Stomach (tissue), 4 donors: ENCODE measurements around the gene FGF14.

Experiments
- EP300 ChIP-seq: sonication (generic); formaldehyde crosslinking; IDR thresholded peaks from one replicate; pipeline ENCODE4 v1.6.1; 2017; ENCODE audit warnings: antibody characterized with exemption
- POLR2A ChIP-seq, 4 donors: fragments of 450-650 bp; IDR thresholded peaks; one replicate each; pipeline ENCODE4 v1.6.1; 2016; ENCODE audit warnings: antibody characterized with exemption in 4 of 4, control low read depth in 2 of 4, mild to moderate bottlenecking in 1 of 4, moderate library complexity in 1 of 4
- POLR2AphosphoS5 ChIP-seq, 3 donors: sonication (generic); formaldehyde crosslinking; IDR thresholded peaks; one replicate each; pipeline ENCODE4 v1.6.1; 2016; ENCODE audit warnings: antibody characterized with exemption in 3 of 3
- TF ChIP-seq, protein P1 (sequence below), 7 experiments: fragments of 450-650 bp in 4 of 7; fragments of 200-600 bp in 3 of 7; sonication (generic) in 3 of 7; IDR thresholded peaks; one replicate each; pipeline ENCODE4 v1.5.1; 2016 to 2019; ENCODE audit warnings: antibody characterized with exemption in 7 of 7, control low read depth in 2 of 7, mild to moderate bottlenecking in 1 of 7

GRCh38 chr13:102323012-102323411 lies 78.8 kb downstream of the FGF14 start:
- TF ChIP-seq POLR2AphosphoS5 (IDR thresholded peaks at IDR 0.05) = no peak
- TF ChIP-seq, protein P1, sequence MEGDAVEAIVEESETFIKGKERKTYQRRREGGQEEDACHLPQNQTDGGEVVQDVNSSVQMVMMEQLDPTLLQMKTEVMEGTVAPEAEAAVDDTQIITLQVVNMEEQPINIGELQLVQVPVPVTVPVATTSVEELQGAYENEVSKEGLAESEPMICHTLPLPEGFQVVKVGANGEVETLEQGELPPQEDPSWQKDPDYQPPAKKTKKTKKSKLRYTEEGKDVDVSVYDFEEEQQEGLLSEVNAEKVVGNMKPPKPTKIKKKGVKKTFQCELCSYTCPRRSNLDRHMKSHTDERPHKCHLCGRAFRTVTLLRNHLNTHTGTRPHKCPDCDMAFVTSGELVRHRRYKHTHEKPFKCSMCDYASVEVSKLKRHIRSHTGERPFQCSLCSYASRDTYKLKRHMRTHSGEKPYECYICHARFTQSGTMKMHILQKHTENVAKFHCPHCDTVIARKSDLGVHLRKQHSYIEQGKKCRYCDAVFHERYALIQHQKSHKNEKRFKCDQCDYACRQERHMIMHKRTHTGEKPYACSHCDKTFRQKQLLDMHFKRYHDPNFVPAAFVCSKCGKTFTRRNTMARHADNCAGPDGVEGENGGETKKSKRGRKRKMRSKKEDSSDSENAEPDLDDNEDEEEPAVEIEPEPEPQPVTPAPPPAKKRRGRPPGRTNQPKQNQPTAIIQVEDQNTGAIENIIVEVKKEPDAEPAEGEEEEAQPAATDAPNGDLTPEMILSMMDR (IDR thresholded peaks at IDR 0.05) = no peak
- no peak for TF ChIP-seq EP300
- TF ChIP-seq POLR2A (IDR thresholded peaks at IDR 0.05) = no peak
